ENCODE measurements around the gene AKAP13. TPM values are rescaled to one million over a fixed set of nuclear protein-coding genes. Genes with fewer than 3 reads are reported as not detected.

The AKAP13 gene
- total and polyA plus RNA-seq, 2 of the 13 experiments (the other 11 are each of a cell fraction or from before 2014, with no cell fraction given): 6.7 to 27.1 TPM

DNA sequence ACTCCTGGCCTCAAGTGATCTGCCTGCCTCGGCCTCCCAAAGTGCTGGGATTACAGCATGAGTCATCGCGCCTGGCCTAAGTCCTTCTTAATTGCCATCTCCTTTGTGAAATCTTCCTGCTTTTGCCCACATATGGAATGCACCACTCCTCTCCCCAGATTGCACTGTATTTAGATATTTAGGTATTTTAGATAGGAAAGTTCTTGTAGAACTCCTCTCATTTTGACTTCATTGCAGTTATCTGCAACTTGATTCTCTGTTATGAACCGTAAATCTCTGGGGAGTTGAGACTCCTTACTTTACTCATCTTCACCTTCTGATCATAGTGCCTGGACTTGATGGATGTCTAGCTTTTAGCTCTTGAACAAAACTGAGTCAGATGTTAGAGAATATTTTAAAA is 150.7 kb downstream of the AKAP13 start (continued):
- TF ChIP-seq ZBTB25 (CRISPR knock-in tag; IDR thresholded peaks at IDR 0.05): no peak
- TF ChIP-seq MEIS1 (CRISPR knock-in tag; IDR thresholded peaks at IDR 0.05; ENCODE audit: borderline replicate concordance): no peak
- no peak for TF ChIP-seq ZNF605 (CRISPR knock-in tag; IDR thresholded peaks at IDR 0.05)
- TF ChIP-seq MYPOP (CRISPR knock-in tag; IDR thresholded peaks at IDR 0.05): no peak
- TF ChIP-seq TAF1 (CRISPR knock-in tag; IDR thresholded peaks at IDR 0.05): no peak
- TF ChIP-seq HOXA5 (CRISPR knock-in tag; IDR thresholded peaks at IDR 0.05): no peak
- TF ChIP-seq ZNF772 (CRISPR knock-in tag; IDR thresholded peaks at IDR 0.05): no peak

GRCh38 chr15:85532689-85533088 is 152.3 kb downstream of the AKAP13 start:
- Histone ChIP-seq H3K36me3 (replicated peaks in 1 of 2; ENCODE audit: control insufficient read depth in 1 of 2, insufficient read depth in 2 of 2, low read length in 2 of 2) (peaks cover 5 to 20% of the 10 kb centered on the region in 2 experiments), H3K27ac (ENCODE audit: extremely low read length, insufficient read depth, low read length) (no peak overlapping the region), H3K9ac (ENCODE audit: insufficient read depth, low read depth, low read length) (no peak overlapping the region), H3K79me2 (ENCODE audit: insufficient read depth, low read length) (no peaks in the 10 kb centered on the region), H3K27me3 (ENCODE audit: control insufficient read depth in 1 of 2, insufficient read depth in 2 of 2, low read length in 2 of 2) (no peaks in the 10 kb centered on the region), H2AFZ (ENCODE audit: low read length) (no peak overlapping the region), H3K4me2 (ENCODE audit: low read depth, low read length) (no peak overlapping the region), H3K4me3 (replicated peaks in 1 of 3; ENCODE audit: insufficient read depth in 1 of 3, low read depth in 2 of 3, low read length in 3 of 3) (no peak overlapping the region), H3K9me3 (ENCODE audit: low read length) (no peaks in the 10 kb centered on the region), H3K4me1 (ENCODE audit: insufficient read depth, low read length) (no peaks in the 10 kb centered on the region), H4K20me1 (ENCODE audit: insufficient read depth, low read length) (no peaks in the 10 kb centered on the region)
- in situ Hi-C loops (cut with HindIII; ENCODE audit: extremely low pct_ligation_motif_present, low pct_unique_long_range_greater_than_20kb): no loop called here
- no peak for DNase-seq (ENCODE audit: low spot score)
- intact Hi-C loops (cut with micrococcal nuclease; ENCODE audit: unreplicated experiment): no loop called here
- TF ChIP-seq ZNF362 (CRISPR knock-in tag; IDR thresholded peaks at IDR 0.05; ENCODE audit: borderline replicate concordance): no peak
- TF ChIP-seq, protein P1, sequence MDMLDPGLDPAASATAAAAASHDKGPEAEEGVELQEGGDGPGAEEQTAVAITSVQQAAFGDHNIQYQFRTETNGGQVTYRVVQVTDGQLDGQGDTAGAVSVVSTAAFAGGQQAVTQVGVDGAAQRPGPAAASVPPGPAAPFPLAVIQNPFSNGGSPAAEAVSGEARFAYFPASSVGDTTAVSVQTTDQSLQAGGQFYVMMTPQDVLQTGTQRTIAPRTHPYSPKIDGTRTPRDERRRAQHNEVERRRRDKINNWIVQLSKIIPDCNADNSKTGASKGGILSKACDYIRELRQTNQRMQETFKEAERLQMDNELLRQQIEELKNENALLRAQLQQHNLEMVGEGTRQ (IDR thresholded peaks at IDR 0.05; ENCODE audit: low read depth, low read length): no peak
- TF ChIP-seq, protein P1 (CRISPR knock-in tag; IDR thresholded peaks at IDR 0.05; ENCODE audit: borderline replicate concordance): no peak
- no peak for TF ChIP-seq ZBTB20 (CRISPR knock-in tag; IDR thresholded peaks at IDR 0.05; ENCODE audit: borderline replicate concordance, low read depth)
- TF ChIP-seq ZKSCAN5 (CRISPR knock-in tag; IDR thresholded peaks at IDR 0.05): no peak
- no peak for TF ChIP-seq ZNF3 (CRISPR knock-in tag; IDR thresholded peaks at IDR 0.05)
- no peak for TF ChIP-seq ZFP62 (CRISPR knock-in tag; IDR thresholded peaks at IDR 0.05)
- CTCF ChIA-PET (ENCODE audit: low intra/inter-chr PET ratio, low total read pairs): no interaction called here
- ATAC-seq: no peak
- WGBS (ENCODE audit: low lambda C conversion rate): 81% methylated on average over 3 of the region's 3 CpGs
- BruUV-seq (replicated peaks): no TSS peak
- no peak for FAIRE-seq
- POLR2A ChIA-PET: no interaction called here
